K562 (cell line): Measurements from ENCODE around the gene ROS1. TPM values are rescaled to one million over a fixed set of nuclear protein-coding genes. Genes with fewer than 3 reads are reported as not detected.

Source experiments
- ATAC-seq: fragments of 200-7000 bp; cut with Tn5 transposase; 3 replicates; pipeline ENCODE4 v1.9.1; 2020; ENCODE audit warnings: moderate library complexity
- BruUV-seq: library from RNA; stranded (reverse); fragments of 400-500 nt; replicated peaks from 2 replicates; lab custom pipeline; 2021; lab: Mats Ljungman, UMichigan
- CTCF ChIA-PET: fragments of 300-600 bp; formaldehyde crosslinking; extraction: SDS; loops from one replicate; lab custom pipeline; 2021; ENCODE audit warnings: low intra/inter-chr PET ratio; lab: Yijun Ruan, JAX
- POLR2A ChIA-PET: fragments of 300-600, 350-650 bp; sonication (Branson Sonifier 250); formaldehyde crosslinking; extraction: SDS; loops from one replicate; lab custom pipeline; 2021; ENCODE audit warnings: antibody characterized with exemption, inconsistent platforms; lab: Yijun Ruan, JAX
- DNase-seq, 4 experiments: peaks; one replicate each; pipeline versions ENCODE4 v3.0.0 to v3.0.0-alpha.2; 2011 to 2018; ENCODE audit warnings: low spot score in 3 of 4, mixed read lengths in 3 of 4; ENCODE audit errors: extremely low read depth in 1 of 4
- FAIRE-seq: peaks from 2 replicates; lab custom pipeline; 2011; peaks lifted over from hg19 to GRCh38; lab: Jason Lieb, UNC
- H2AFZ ChIP-seq: 2 replicates; pipeline ENCODE4 v1.6.0; 2011; ENCODE audit warnings: low read depth, low read length, control low read depth, inconsistent platforms
- H3K27ac ChIP-seq: fragments of 200-600 bp; 3 replicates; pipeline ENCODE4 v1.8.0; 2011; ENCODE audit warnings: low read depth, mild to moderate bottlenecking, control low read depth, inconsistent platforms, low read length, moderate library complexity, mixed read lengths; ENCODE audit errors: extremely low read depth
- H3K27me3 ChIP-seq, 2 experiments: fragments of 300-600 bp in 1 of 2; 2 replicates in 1 of 2; 3 replicates in 1 of 2; pipeline versions ENCODE4 v1.6.0 to v1.8.0; 2011; ENCODE audit warnings: inconsistent platforms in 2 of 2, low read length in 2 of 2, mild to moderate bottlenecking in 1 of 2, mixed read lengths in 1 of 2, moderate library complexity in 1 of 2; ENCODE audit not compliant: control insufficient read depth in 2 of 2, insufficient read depth in 2 of 2
- H3K36me3 ChIP-seq: fragments of 300-600 bp; 3 replicates; pipeline ENCODE4 v1.8.0; 2011; ENCODE audit warnings: mild to moderate bottlenecking, low read length, inconsistent platforms; ENCODE audit not compliant: control insufficient read depth, insufficient read depth
- H3K4me1 ChIP-seq, 2 experiments: fragments of 200-600 bp in 1 of 2; replicated peaks in 1 of 2; 2 replicates in 1 of 2; 3 replicates in 1 of 2; pipeline versions ENCODE4 v1.5.1 to v1.8.0; 2011; ENCODE audit warnings: inconsistent platforms in 2 of 2, low read length in 2 of 2, mild to moderate bottlenecking in 1 of 2, mixed read lengths in 1 of 2, moderate library complexity in 1 of 2; ENCODE audit not compliant: control insufficient read depth in 2 of 2, insufficient read depth in 2 of 2
- H3K4me2 ChIP-seq: 2 replicates; pipeline ENCODE4 v1.6.1; 2011; ENCODE audit warnings: low read length, control low read depth, inconsistent platforms, mixed read lengths; ENCODE audit not compliant: insufficient read depth
- H3K4me3 ChIP-seq: fragments of 200-600 bp; sonication (generic), shearing (Covaris generic); 2 replicates; pipeline ENCODE4 v1.5.1; 2016; ENCODE audit warnings: control low read depth, inconsistent platforms
- H3K79me2 ChIP-seq: fragments of 200-600 bp; 3 replicates; pipeline ENCODE4 v1.8.0; 2011; ENCODE audit warnings: low read length, inconsistent platforms; ENCODE audit not compliant: control insufficient read depth, insufficient read depth
- H3K9ac ChIP-seq, 2 experiments: 2 replicates each; pipeline versions ENCODE4 v1.6.0 to v1.6.1; 2011; ENCODE audit warnings: low read depth in 2 of 2, low read length in 2 of 2, control low read depth in 1 of 2, inconsistent platforms in 1 of 2, mild to moderate bottlenecking in 1 of 2, mixed read lengths in 1 of 2; ENCODE audit not compliant: insufficient read depth in 1 of 2
- H3K9me1 ChIP-seq: one replicate; pipeline ENCODE4 v1.6.0; 2011; ENCODE audit warnings: inconsistent platforms, mild to moderate bottlenecking, low read length, moderate library complexity; ENCODE audit not compliant: control insufficient read depth, insufficient read depth
- H3K9me3 ChIP-seq: replicated peaks from 2 replicates; pipeline ENCODE4 v1.5.1; 2011; ENCODE audit warnings: low read depth, low read length, inconsistent platforms; ENCODE audit not compliant: control insufficient read depth, insufficient read depth
- H4K20me1 ChIP-seq: replicated peaks from 2 replicates; pipeline ENCODE4 v1.6.1; 2011; ENCODE audit warnings: low read length, inconsistent platforms, mixed read lengths; ENCODE audit not compliant: control insufficient read depth, insufficient read depth
- HNRNPLL ChIP-seq: fragments of 200-400 bp; formaldehyde crosslinking; IDR thresholded peaks from 2 replicates; pipeline ENCODE4 v1.6.1; 2017; ENCODE audit warnings: low read length, low read depth, mild to moderate bottlenecking; ENCODE audit not compliant: poor library complexity, severe bottlenecking
- HOXB6 ChIP-seq: fragments of 250-450 bp; sonication (Bioruptor Pico); IDR thresholded peaks from 2 replicates; pipeline ENCODE4 v1.5.1; 2022; ENCODE audit warnings: mild to moderate bottlenecking, borderline replicate concordance
- MEF2D ChIP-seq: conservative IDR thresholded peaks from 2 replicates; pipeline ENCODE4 v1.6.1; 2016; ENCODE audit warnings: low read depth, missing genetic modification characterization, missing compliant biosample characterization
- NUFIP1 ChIP-seq: fragments of 450-650 bp; IDR thresholded peaks from 2 replicates; pipeline ENCODE4 v1.6.1; 2018; ENCODE audit not compliant: partially characterized antibody
- TEAD4 ChIP-seq, 2 experiments: sonication (generic) in 1 of 2; formaldehyde crosslinking in 1 of 2; IDR thresholded peaks; 2 replicates each; pipeline versions ENCODE4 v1.6.1 to v1.8.0; 2012 to 2022; ENCODE audit warnings: borderline replicate concordance in 1 of 2, inconsistent platforms in 1 of 2, low read length in 1 of 2, mild to moderate bottlenecking in 1 of 2, missing genetic modification reagents in 1 of 2
- ZBTB1 ChIP-seq: sonication (generic); formaldehyde crosslinking; IDR thresholded peaks from 2 replicates; pipeline ENCODE4 v1.8.1; 2023; ENCODE audit warnings: missing genetic modification reagents, low read depth, mild to moderate bottlenecking, borderline replicate concordance
- ZNF3 ChIP-seq: fragments of 250-450 bp; sonication (Bioruptor Pico); IDR thresholded peaks from 2 replicates; pipeline ENCODE4 v1.5.0; 2021; ENCODE audit warnings: mild to moderate bottlenecking, moderate library complexity
- WGBS: fragments of 100-300 bp; shearing (Covaris generic); methylation state at CpG from one replicate; pipeline ENCODE4 v1.1.6; 2016; ENCODE audit warnings: low coverage, mixed read lengths; ENCODE audit not compliant: insufficient coverage; ENCODE audit errors: missing lambda C conversion rate; 5-methylcytosine and 5-hydroxymethylcytosine counted together
- in situ Hi-C: fragments of 300-500 bp; cut with MboI; formaldehyde crosslinking; loops from 4 replicates; pipeline ENCODE4 v1.15.0; 2018; ENCODE audit warnings: inconsistent platforms, mixed read lengths
- intact Hi-C: fragments of 100-400 bp; cut with micrococcal nuclease; formaldehyde crosslinking; loops from 2 replicates; pipeline ENCODE4 v1.14.2; 2022
- polyA plus RNA-seq, 8 experiments: library from polyadenylated mRNA; depleted of rRNA in 4 of 8; stranded (reverse) in 5 of 8; unstranded in 3 of 8; fragments of >200 nt; fragmentation: Nextera tagmentation in 2 of 8; fragmentation: Illumina TruSeq in 1 of 8; extraction: Ambion mirVana in 2 of 8; extraction: Trizol in 1 of 8; gene quantifications; 2 replicates each; pipeline versions ENCODE4 v1.2.1 to v1.2.3, GENCODE V29; 2011 to 2014; ENCODE audit warnings: inconsistent platforms in 1 of 8, missing spikeins in 1 of 8
- total RNA-seq, 7 experiments: library from RNA; depleted of rRNA in 6 of 7; stranded (reverse); fragments of >200 nt in 6 of 7; fragmentation: Illumina TruSeq in 2 of 7; extraction: Trizol in 2 of 7; gene quantifications; 2 replicates each; pipeline versions ENCODE4 v1.2.1 to v1.2.3, GENCODE V29; 2011 to 2021; ENCODE audit warnings: low replicate concordance in 1 of 7

ROS1 gene
- total and polyA plus RNA-seq, 9 of the 15 experiments (the other 6 are each of a cell fraction or from before 2014, with no cell fraction given): under 0.01 to 0.16 (median 0.04) TPM; not detected in 6

- H3K4me2 ChIP-seq: no peak overlapping the region
Measured at GRCh38 chr6:117270843-117271507, 154.8 kb downstream of the ROS1 start.

GRCh38 chr6:117270055-117270842 lies 155.5 kb downstream of the ROS1 start:
- H3K27me3 ChIP-seq: peaks cover 3 to 29% of the 10 kb centered on the region in 2 experiments; a peak in 3 of 5 replicates
- TF ChIP-seq ZBTB1 (CRISPR knock-in tag): no peak
- no peak for TF ChIP-seq MEF2D
- TF ChIP-seq HNRNPLL: no peak
- no peak for TF ChIP-seq HOXB6
- no peak for TF ChIP-seq ZNF3
- no peak for TF ChIP-seq TEAD4 (IDR thresholded peaks at IDR 0.05; ENCODE audit: low read length)
- TF ChIP-seq TEAD4 (CRISPR knock-in tag; IDR thresholded peaks at IDR 0.05; ENCODE audit: borderline replicate concordance): no peak
- ATAC-seq: no peak
- no TSS peak for BruUV-seq
- no peaks in the 10 kb centered on the region for H3K9me3 ChIP-seq
- H3K4me2 ChIP-seq: no peak overlapping the region
- ChIA-PET POLR2A (no interaction called here), CTCF (no interaction called here)
- H3K9me1 ChIP-seq: no peaks in the 10 kb centered on the region
- H3K9ac ChIP-seq: no peak overlapping the region
- H4K20me1 ChIP-seq: no peaks in the 10 kb centered on the region
- H3K4me3 ChIP-seq: no peak overlapping the region
- intact Hi-C loops (no loop called here), in situ Hi-C loops (no loop called here)
- no peak for DNase-seq
- no peak overlapping the region for H2AFZ ChIP-seq
- 11% methylated on average over 42 of the region's 74 CpGs for WGBS
- no peak overlapping the region for H3K27ac ChIP-seq
- H3K79me2 ChIP-seq: no peaks in the 10 kb centered on the region
- H3K4me1 ChIP-seq: peaks cover 0 to 13% of the 10 kb centered on the region in 2 experiments; a peak in 1 of 5 replicates
- FAIRE-seq: no peak
- no peaks in the 10 kb centered on the region for H3K36me3 ChIP-seq

More at GRCh38 chr6:117270843-117271507, 154.8 kb downstream of the ROS1 start:
- Histone ChIP-seq H3K9me3 (no peaks in the 10 kb centered on the region), H3K79me2 (no peaks in the 10 kb centered on the region), H4K20me1 (no peaks in the 10 kb centered on the region), H2AFZ (no peak overlapping the region), H3K4me3 (no peak overlapping the region), H3K9me1 (no peaks in the 10 kb centered on the region), H3K9ac (no peak overlapping the region), H3K27me3 (peaks cover 3 to 23% of the 10 kb centered on the region in 2 experiments; a peak in 3 of 5 replicates), H3K36me3 (no peaks in the 10 kb centered on the region), H3K4me1 (peaks cover 0 to 9% of the 10 kb centered on the region in 2 experiments; a peak in 1 of 5 replicates), H3K27ac (no peak overlapping the region)
- DNase-seq (no peak), ATAC-seq (no peak), FAIRE-seq (no peak)
- BruUV-seq: no TSS peak
- POLR2A ChIA-PET: no interaction called here
- TF ChIP-seq NUFIP1: no peak
- CTCF ChIA-PET: no interaction called here
- 2% methylated on average over 16 of the region's 48 CpGs for WGBS
- in situ Hi-C loops: no loop called here
- intact Hi-C loops: no loop called here
